ENCODE results near the gene AVPI1.

DNA sequence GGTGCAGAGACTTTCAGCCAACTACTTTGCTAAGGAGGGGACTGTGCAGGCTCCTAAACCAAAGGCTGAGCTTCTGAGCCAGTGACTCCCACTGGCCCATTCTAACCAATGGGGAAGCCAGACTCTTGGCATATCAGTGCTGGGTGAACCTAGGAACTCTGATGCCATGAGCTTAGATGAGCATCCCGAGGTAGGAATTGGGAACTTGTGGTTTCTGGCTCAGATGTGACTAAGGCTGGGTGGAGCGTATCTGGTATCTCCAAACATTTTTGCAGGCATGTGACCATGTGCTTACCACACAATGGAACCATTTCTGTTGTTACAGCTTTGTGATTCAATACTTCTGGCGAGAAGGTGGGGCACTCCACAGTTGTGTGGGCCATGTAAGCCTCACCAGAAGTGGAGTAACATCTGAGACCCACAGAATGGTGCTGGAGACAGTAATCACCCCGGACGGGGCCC, 2.5 kb upstream of the AVPI1 start:
- TF ChIP-seq SPI1 (IDR thresholded peaks at IDR 0.05; ENCODE audit: borderline replicate concordance, insufficient read depth, low read depth, low read length) (no peak), MEF2B (IDR thresholded peaks at IDR 0.05; ENCODE audit: partially characterized antibody, poor library complexity, severe bottlenecking) (no peak), RCOR1 (conservative IDR thresholded peaks at IDR 0.05; ENCODE audit: low read depth, low read length) (no peak), POLR2A (IDR thresholded peaks at IDR 0.05; ENCODE audit: low read depth, low read length) (no peak), HDGF (IDR thresholded peaks at IDR 0.05) (no peak), BCL11A (IDR thresholded peaks at IDR 0.05; ENCODE audit: low read depth, low read length) (no peak), EZH2 (IDR thresholded peaks at IDR 0.05; ENCODE audit: borderline replicate concordance, control insufficient read depth, low read depth, low read length) (no peak), GABPA (IDR thresholded peaks at IDR 0.05; ENCODE audit: low read depth) (no peak), SMAD1 (IDR thresholded peaks at IDR 0.05; ENCODE audit: low read depth, partially characterized antibody) (no peak), SREBF1 (IDR thresholded peaks at IDR 0.05; ENCODE audit: low read length) (no peak)
- TF ChIP-seq, protein P1, sequence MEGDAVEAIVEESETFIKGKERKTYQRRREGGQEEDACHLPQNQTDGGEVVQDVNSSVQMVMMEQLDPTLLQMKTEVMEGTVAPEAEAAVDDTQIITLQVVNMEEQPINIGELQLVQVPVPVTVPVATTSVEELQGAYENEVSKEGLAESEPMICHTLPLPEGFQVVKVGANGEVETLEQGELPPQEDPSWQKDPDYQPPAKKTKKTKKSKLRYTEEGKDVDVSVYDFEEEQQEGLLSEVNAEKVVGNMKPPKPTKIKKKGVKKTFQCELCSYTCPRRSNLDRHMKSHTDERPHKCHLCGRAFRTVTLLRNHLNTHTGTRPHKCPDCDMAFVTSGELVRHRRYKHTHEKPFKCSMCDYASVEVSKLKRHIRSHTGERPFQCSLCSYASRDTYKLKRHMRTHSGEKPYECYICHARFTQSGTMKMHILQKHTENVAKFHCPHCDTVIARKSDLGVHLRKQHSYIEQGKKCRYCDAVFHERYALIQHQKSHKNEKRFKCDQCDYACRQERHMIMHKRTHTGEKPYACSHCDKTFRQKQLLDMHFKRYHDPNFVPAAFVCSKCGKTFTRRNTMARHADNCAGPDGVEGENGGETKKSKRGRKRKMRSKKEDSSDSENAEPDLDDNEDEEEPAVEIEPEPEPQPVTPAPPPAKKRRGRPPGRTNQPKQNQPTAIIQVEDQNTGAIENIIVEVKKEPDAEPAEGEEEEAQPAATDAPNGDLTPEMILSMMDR (IDR thresholded peaks at IDR 0.05 in 2 of 3, conservative IDR thresholded peaks at IDR 0.05 in 1 of 3; ENCODE audit: control insufficient read depth in 2 of 3, extremely low read depth in 1 of 3, insufficient read depth in 1 of 3, low read depth in 3 of 3, low read length in 3 of 3) = no peak
- TF ChIP-seq, protein P2, sequence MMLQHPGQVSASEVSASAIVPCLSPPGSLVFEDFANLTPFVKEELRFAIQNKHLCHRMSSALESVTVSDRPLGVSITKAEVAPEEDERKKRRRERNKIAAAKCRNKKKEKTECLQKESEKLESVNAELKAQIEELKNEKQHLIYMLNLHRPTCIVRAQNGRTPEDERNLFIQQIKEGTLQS (IDR thresholded peaks at IDR 0.05; ENCODE audit: borderline replicate concordance, extremely low read depth, low read depth, low read length) = no peak
- TF ChIP-seq, protein P3, sequence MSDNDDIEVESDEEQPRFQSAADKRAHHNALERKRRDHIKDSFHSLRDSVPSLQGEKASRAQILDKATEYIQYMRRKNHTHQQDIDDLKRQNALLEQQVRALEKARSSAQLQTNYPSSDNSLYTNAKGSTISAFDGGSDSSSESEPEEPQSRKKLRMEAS (IDR thresholded peaks at IDR 0.05; ENCODE audit: low read depth, low read length) = no peak
